ENCODE measurements around the gene CPT1B. TPM values are rescaled to one million over a fixed set of nuclear protein-coding genes. Genes with fewer than 3 reads are reported as not detected.

CPT1B gene
- total RNA-seq, 1 donor from 2014 or later: 94.5 TPM

- Mint-ChIP-seq H3K4me3 (no peak overlapping the region), H3K27me3 (peaks cover 43% of the 10 kb centered on the region)
These were observed 18.2 kb downstream of the CPT1B start for GRCh38 chr22:50560034-50560433.

DNA sequence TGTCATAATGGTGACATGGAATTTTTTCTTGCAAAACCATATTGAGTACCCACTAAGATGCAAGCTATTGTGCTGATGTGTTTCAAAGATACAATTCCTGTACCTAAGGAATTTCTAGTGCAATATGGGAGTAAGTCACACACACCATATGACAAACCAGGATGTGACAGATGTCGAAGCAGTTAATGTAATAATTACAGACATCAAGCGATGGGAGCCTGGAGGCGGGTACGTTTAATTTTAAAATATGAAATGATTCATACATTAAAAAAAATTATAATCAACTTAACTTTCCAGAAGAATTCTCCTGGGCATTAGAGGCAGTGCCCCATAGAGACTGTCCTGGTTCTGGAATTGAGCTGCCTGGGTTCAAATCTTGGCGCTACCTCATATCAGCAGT is 21.5 kb downstream of the CPT1B start:
- no peak for DNase-seq (ENCODE audit: extremely low spot score, unreplicated experiment)
- Mint-ChIP-seq H3K9me3 (no peaks in the 10 kb centered on the region), H3K36me3 (no peaks in the 10 kb centered on the region), H3K4me1 (ENCODE audit: unreplicated experiment) (no peaks in the 10 kb centered on the region), H3K27me3 (peaks cover 43% of the 10 kb centered on the region), H3K4me3 (no peak overlapping the region), H3K27ac (no peak overlapping the region)
- TF ChIP-seq CTCF (conservative IDR thresholded peaks at IDR 0.05): no peak

More at GRCh38 chr22:50560034-50560433, 18.2 kb downstream of the CPT1B start:
- Mint-ChIP-seq H3K4me1 (ENCODE audit: unreplicated experiment) (peaks cover 12% of the 10 kb centered on the region), H3K36me3 (no peaks in the 10 kb centered on the region), H3K9me3 (no peaks in the 10 kb centered on the region), H3K27ac (no peak overlapping the region)
- no peak for TF ChIP-seq CTCF (conservative IDR thresholded peaks at IDR 0.05)
- DNase-seq (ENCODE audit: extremely low spot score, unreplicated experiment): no peak

- TF ChIP-seq CTCF (conservative IDR thresholded peaks at IDR 0.05): no peak
- H3K27me3 Mint-ChIP-seq: peaks cover 20% of the 10 kb centered on the region
- no peak for DNase-seq (ENCODE audit: extremely low spot score, unreplicated experiment)
- H3K27ac Mint-ChIP-seq: no peak overlapping the region
- H3K36me3 Mint-ChIP-seq: no peaks in the 10 kb centered on the region
- no peaks in the 10 kb centered on the region for H3K4me1 Mint-ChIP-seq (ENCODE audit: unreplicated experiment)
- no peak overlapping the region for H3K4me3 Mint-ChIP-seq
- H3K9me3 Mint-ChIP-seq: no peaks in the 10 kb centered on the region
These were observed 24.9 kb downstream of the CPT1B start for GRCh38 chr22:50553310-50553709.

- Mint-ChIP-seq H3K9me3 (no peaks in the 10 kb centered on the region), H3K4me1 (ENCODE audit: unreplicated experiment) (no peaks in the 10 kb centered on the region), H3K27me3 (peaks cover 12% of the 10 kb centered on the region), H3K36me3 (no peaks in the 10 kb centered on the region), H3K4me3 (no peak overlapping the region), H3K27ac (no peak overlapping the region)
- no peak for TF ChIP-seq CTCF (conservative IDR thresholded peaks at IDR 0.05)
- DNase-seq (ENCODE audit: extremely low spot score, unreplicated experiment): no peak
These were observed 27.0 kb downstream of the CPT1B start for GRCh38 chr22:50551160-50551752.

GRCh38 chr22:50550395-50550794 is 27.8 kb downstream of the CPT1B start:
- TF ChIP-seq CTCF (conservative IDR thresholded peaks at IDR 0.05): no peak
- H3K36me3 Mint-ChIP-seq: no peaks in the 10 kb centered on the region
- no peaks in the 10 kb centered on the region for H3K4me1 Mint-ChIP-seq (ENCODE audit: unreplicated experiment)
- H3K9me3 Mint-ChIP-seq: no peaks in the 10 kb centered on the region
- DNase-seq (ENCODE audit: extremely low spot score, unreplicated experiment): no peak
- no peak overlapping the region for H3K27ac Mint-ChIP-seq
- H3K4me3 Mint-ChIP-seq: no peak overlapping the region
- H3K27me3 Mint-ChIP-seq: peaks cover 6% of the 10 kb centered on the region
